GM19238 (cell line): Measurements from ENCODE around the gene ARHGEF37.

Source experiments
- DNase-seq: peaks from one replicate; pipeline ENCODE4 v3.0.0; 2011; ENCODE audit warnings: low spot score; ENCODE audit not compliant: insufficient read length

The ARHGEF37 gene

GRCh38 chr5:149628846-149629388, 47.6 kb downstream of the ARHGEF37 start:
- no peak for DNase-seq

GRCh38 chr5:149629421-149629820, 48.1 kb downstream of the ARHGEF37 start:
- no peak for DNase-seq

- DNase-seq = no peak
These were observed 49.0 kb downstream of the ARHGEF37 start for GRCh38 chr5:149630337-149630736.

GRCh38 chr5:149631506-149631905, 50.2 kb downstream of the ARHGEF37 start:
- DNase-seq = no peak

- no peak for DNase-seq
These were observed 51.3 kb downstream of the ARHGEF37 start for GRCh38 chr5:149632311-149633251.

- no peak for DNase-seq
These were observed 52.4 kb downstream of the ARHGEF37 start for GRCh38 chr5:149633476-149634350.

- DNase-seq = no peak
These were observed 54.1 kb downstream of the ARHGEF37 start for GRCh38 chr5:149635394-149635793.

- no peak for DNase-seq
These were observed 55.0 kb downstream of the ARHGEF37 start for GRCh38 chr5:149636191-149636860.

GRCh38 chr5:149636861-149637246, 55.6 kb downstream of the ARHGEF37 start:
- DNase-seq = peak; percentile 34

GRCh38 chr5:149638136-149638535, 56.8 kb downstream of the ARHGEF37 start:
- DNase-seq = no peak

- no peak for DNase-seq
These were observed 57.4 kb downstream of the ARHGEF37 start for GRCh38 chr5:149638546-149639241.

- DNase-seq = no peak
These were observed 58.4 kb downstream of the ARHGEF37 start for GRCh38 chr5:149639737-149640136.

- DNase-seq = no peak
These were observed 59.2 kb downstream of the ARHGEF37 start for GRCh38 chr5:149640350-149640999.

GRCh38 chr5:149641000-149641576, 59.8 kb downstream of the ARHGEF37 start:
- no peak for DNase-seq

GRCh38 chr5:149641600-149641999, 60.3 kb downstream of the ARHGEF37 start:
- DNase-seq = no peak

- DNase-seq = no peak
These were observed 62.5 kb downstream of the ARHGEF37 start for GRCh38 chr5:149643781-149644180.

GRCh38 chr5:149644629-149645028, 63.3 kb downstream of the ARHGEF37 start:
- DNase-seq = no peak

GRCh38 chr5:149645236-149645635, 63.9 kb downstream of the ARHGEF37 start:
- no peak for DNase-seq

- no peak for DNase-seq
These were observed 64.4 kb downstream of the ARHGEF37 start for GRCh38 chr5:149645725-149646124.

- DNase-seq = no peak
These were observed 65.3 kb downstream of the ARHGEF37 start for GRCh38 chr5:149646564-149646963.
